Keratinocyte (primary cell): Measurements from ENCODE around the gene SLC66A2. TPM values are rescaled to one million over a fixed set of nuclear protein-coding genes. Genes with fewer than 3 reads are reported as not detected.

ENCODE experiments used
- DNase-seq: peaks from one replicate; pipeline ENCODE4 v3.0.0-alpha.2; 2011; ENCODE audit warnings: low read depth, missing footprints, low spot score
- FAIRE-seq: peaks from 2 replicates; lab custom pipeline; 2011; peaks lifted over from hg19 to GRCh38; lab: Jason Lieb, UNC
- H2AFZ ChIP-seq: 2 replicates; pipeline ENCODE4 v1.6.0; 2012; ENCODE audit warnings: low read length, control low read depth, inconsistent platforms; ENCODE audit not compliant: control insufficient read depth
- H3K27ac ChIP-seq: 2 replicates; pipeline ENCODE4 v1.5.1; 2011; ENCODE audit warnings: low read length; ENCODE audit not compliant: control insufficient read depth, insufficient read depth
- H3K27me3 ChIP-seq: 3 replicates; pipeline ENCODE4 v1.6.0; 2011; ENCODE audit warnings: low read length; ENCODE audit not compliant: control insufficient read depth, insufficient read depth; ENCODE audit errors: extremely low read depth
- H3K36me3 ChIP-seq, 2 experiments: 2 replicates in 1 of 2; 3 replicates in 1 of 2; pipeline ENCODE4 v1.5.1; 2011; ENCODE audit warnings: low read length in 2 of 2, mild to moderate bottlenecking in 1 of 2; ENCODE audit not compliant: control insufficient read depth in 2 of 2, insufficient read depth in 2 of 2; ENCODE audit errors: extremely low read depth in 1 of 2
- H3K4me1 ChIP-seq: 3 replicates; pipeline ENCODE4 v1.5.1; 2011; ENCODE audit warnings: low read length; ENCODE audit not compliant: control insufficient read depth, insufficient read depth; ENCODE audit errors: extremely low read depth
- H3K4me2 ChIP-seq: 3 replicates; pipeline ENCODE4 v1.6.0; 2011; ENCODE audit warnings: low read depth, low read length; ENCODE audit not compliant: control insufficient read depth, insufficient read depth; ENCODE audit errors: extremely low read depth
- H3K4me3 ChIP-seq, 3 experiments: fragments of 200-600 bp in 1 of 3; sonication (generic) in 1 of 3; 2 replicates in 2 of 3; 3 replicates in 1 of 3; pipeline ENCODE4 v1.5.1; 2011 to 2016; ENCODE audit warnings: low read length in 3 of 3, mild to moderate bottlenecking in 3 of 3, control low read depth in 2 of 3, inconsistent platforms in 1 of 3, low read depth in 1 of 3, mixed read lengths in 1 of 3, mixed run types in 1 of 3, moderate library complexity in 1 of 3; ENCODE audit not compliant: control insufficient read depth in 2 of 3, insufficient read depth in 2 of 3; ENCODE audit errors: extremely low read depth in 1 of 3
- H3K79me2 ChIP-seq: 2 replicates; pipeline ENCODE4 v1.6.0; 2012; ENCODE audit warnings: low read length; ENCODE audit not compliant: control insufficient read depth, insufficient read depth
- H3K9ac ChIP-seq: 3 replicates; pipeline ENCODE4 v1.6.0; 2011; ENCODE audit warnings: low read length; ENCODE audit not compliant: control insufficient read depth, insufficient read depth; ENCODE audit errors: extremely low read depth
- H3K9me1 ChIP-seq: 3 replicates; pipeline ENCODE4 v1.6.0; 2011; ENCODE audit warnings: low read length; ENCODE audit not compliant: control insufficient read depth, insufficient read depth; ENCODE audit errors: extremely low read depth
- H3K9me3 ChIP-seq: 2 replicates; pipeline ENCODE4 v1.5.1; 2012; ENCODE audit warnings: low read depth, low read length; ENCODE audit not compliant: control insufficient read depth
- H4K20me1 ChIP-seq: 3 replicates; pipeline ENCODE4 v1.6.0; 2011; ENCODE audit warnings: low read length; ENCODE audit not compliant: control insufficient read depth, insufficient read depth; ENCODE audit errors: extremely low read depth
- EZH2 ChIP-seq: IDR thresholded peaks from one replicate; pipeline ENCODE4 v1.6.1; 2012; ENCODE audit warnings: inconsistent platforms, mild to moderate bottlenecking, low read length, moderate library complexity
- dilution Hi-C: fragments of 300-500 bp; cut with MboI; formaldehyde crosslinking; loops from one replicate; pipeline ENCODE4 v1.7.0; 2020; ENCODE audit warnings: low sequenced_read_pairs; ENCODE audit not compliant: extremely low pct_ligation_motif_present
- polyA plus RNA-seq, 5 experiments: library from polyadenylated mRNA; depleted of rRNA in 3 of 5; stranded (reverse) in 3 of 5; stranded (forward) in 1 of 5; unstranded in 1 of 5; fragments of >200 nt; gene quantifications; 1 replicate in 1 of 5; 2 replicates in 3 of 5; 3 replicates in 1 of 5; pipeline versions ENCODE4 v1.2.1 to v1.2.3, GENCODE V29; 2011 to 2012; ENCODE audit warnings: missing spikeins in 2 of 5, low read depth in 1 of 5, low replicate concordance in 1 of 5
- TF ChIP-seq, protein P1 (sequence below), 3 experiments: IDR thresholded peaks in 1 of 3; conservative IDR thresholded peaks in 1 of 3; optimal IDR thresholded peaks in 1 of 3; 2 replicates in 2 of 3; 3 replicates in 1 of 3; pipeline versions ENCODE3 to v1.5.1; 2011; ENCODE audit warnings: low read length in 3 of 3, mild to moderate bottlenecking in 3 of 3, moderate library complexity in 2 of 3, control low read depth in 1 of 3, inconsistent platforms in 1 of 3; ENCODE audit not compliant: insufficient read depth in 2 of 3; ENCODE audit errors: extremely low read depth in 1 of 3

Gene SLC66A2
- polyA plus RNA-seq, 1 donor (not counting 4 experiments of a cell fraction or from before 2014, with no cell fraction given), result 16.3 TPM

DNA sequence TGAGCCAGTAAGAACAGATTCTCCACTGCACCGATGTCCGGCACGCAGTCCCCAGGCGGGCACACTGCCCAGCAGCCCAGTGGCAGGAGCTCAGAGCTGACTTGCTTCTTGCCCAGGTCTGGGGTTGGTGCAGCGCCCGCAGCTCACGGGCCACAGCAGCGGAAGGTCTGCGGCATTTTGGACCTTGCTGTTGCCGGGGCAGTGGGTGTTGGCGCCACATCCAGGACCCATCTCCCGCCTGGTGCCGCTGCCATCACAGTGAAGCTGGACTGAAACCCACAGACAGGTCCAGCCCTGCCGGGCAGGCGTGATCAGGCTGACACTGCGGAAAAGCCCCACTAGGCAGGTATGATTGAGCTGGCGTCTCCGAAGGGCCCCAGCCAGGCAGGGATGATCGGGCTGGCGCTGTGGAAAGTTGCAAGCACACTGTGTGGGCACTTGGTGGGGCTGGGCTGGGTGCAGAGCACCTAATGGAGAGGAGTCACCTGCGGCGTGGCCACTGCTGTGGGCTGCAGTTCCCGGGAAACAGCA, 75.5 kb downstream of the SLC66A2 start:
- no peak for TF ChIP-seq EZH2
- TF ChIP-seq, protein P1, sequence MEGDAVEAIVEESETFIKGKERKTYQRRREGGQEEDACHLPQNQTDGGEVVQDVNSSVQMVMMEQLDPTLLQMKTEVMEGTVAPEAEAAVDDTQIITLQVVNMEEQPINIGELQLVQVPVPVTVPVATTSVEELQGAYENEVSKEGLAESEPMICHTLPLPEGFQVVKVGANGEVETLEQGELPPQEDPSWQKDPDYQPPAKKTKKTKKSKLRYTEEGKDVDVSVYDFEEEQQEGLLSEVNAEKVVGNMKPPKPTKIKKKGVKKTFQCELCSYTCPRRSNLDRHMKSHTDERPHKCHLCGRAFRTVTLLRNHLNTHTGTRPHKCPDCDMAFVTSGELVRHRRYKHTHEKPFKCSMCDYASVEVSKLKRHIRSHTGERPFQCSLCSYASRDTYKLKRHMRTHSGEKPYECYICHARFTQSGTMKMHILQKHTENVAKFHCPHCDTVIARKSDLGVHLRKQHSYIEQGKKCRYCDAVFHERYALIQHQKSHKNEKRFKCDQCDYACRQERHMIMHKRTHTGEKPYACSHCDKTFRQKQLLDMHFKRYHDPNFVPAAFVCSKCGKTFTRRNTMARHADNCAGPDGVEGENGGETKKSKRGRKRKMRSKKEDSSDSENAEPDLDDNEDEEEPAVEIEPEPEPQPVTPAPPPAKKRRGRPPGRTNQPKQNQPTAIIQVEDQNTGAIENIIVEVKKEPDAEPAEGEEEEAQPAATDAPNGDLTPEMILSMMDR (optimal IDR thresholded peaks at IDR 0.05 in 1 of 3, IDR thresholded peaks at IDR 0.05 in 1 of 3, conservative IDR thresholded peaks at IDR 0.05 in 1 of 3; ENCODE audit: extremely low read depth in 1 of 3, insufficient read depth in 2 of 3, low read length in 3 of 3), result peak in 1 of 3 experiments; percentile 48
- Histone ChIP-seq H3K9me3 (no peaks in the 10 kb centered on the region), H3K79me2 (no peaks in the 10 kb centered on the region), H3K9me1 (no peaks in the 10 kb centered on the region), H2AFZ (no peak overlapping the region), H3K4me1 (peaks cover 8% of the 10 kb centered on the region), H3K9ac (no peak overlapping the region), H3K27ac (no peak overlapping the region), H4K20me1 (no peaks in the 10 kb centered on the region), H3K4me2 (peak overlapping the region; percentile 37), H3K27me3 (peaks cover 28% of the 10 kb centered on the region), H3K36me3 (no peaks in the 10 kb centered on the region), H3K4me3 (peak overlapping the region in 1 of 3 experiments; percentile 7)
- FAIRE-seq (no peak), DNase-seq (no peak)
- dilution Hi-C loops, result no loop called here

DNA sequence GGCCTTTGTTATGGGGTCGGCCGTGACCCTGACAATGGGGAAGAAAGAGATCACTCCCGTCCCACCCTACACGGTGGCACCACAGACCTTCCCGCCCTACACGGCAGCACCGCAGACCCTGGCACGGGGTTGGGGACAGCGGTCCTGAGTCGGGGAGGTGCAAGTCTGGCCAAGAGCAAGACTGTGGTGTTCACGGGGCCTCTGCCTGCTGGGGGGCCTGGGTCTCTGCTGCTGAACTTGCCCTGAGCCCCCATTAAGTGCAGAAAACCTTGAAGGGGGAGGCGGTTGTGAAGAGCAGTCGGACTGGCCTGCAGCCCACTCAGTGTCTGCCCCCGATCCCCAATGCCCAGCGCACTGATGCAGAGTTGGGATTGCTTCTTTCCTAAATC, 75.9 kb downstream of the SLC66A2 start:
- no peak overlapping the region for H2AFZ ChIP-seq
- H3K27ac ChIP-seq, result no peak overlapping the region
- no peak overlapping the region for H3K9ac ChIP-seq
- no peaks in the 10 kb centered on the region for H3K36me3 ChIP-seq
- peaks cover 31% of the 10 kb centered on the region for H3K27me3 ChIP-seq
- peaks cover 8% of the 10 kb centered on the region for H3K4me1 ChIP-seq
- no peak for TF ChIP-seq EZH2
- TF ChIP-seq, protein P1 (optimal IDR thresholded peaks at IDR 0.05 in 1 of 3, IDR thresholded peaks at IDR 0.05 in 1 of 3, conservative IDR thresholded peaks at IDR 0.05 in 1 of 3; ENCODE audit: extremely low read depth in 1 of 3, insufficient read depth in 2 of 3, low read length in 3 of 3), result no peak
- no peaks in the 10 kb centered on the region for H3K9me1 ChIP-seq
- H3K9me3 ChIP-seq, result no peaks in the 10 kb centered on the region
- H3K4me2 ChIP-seq, result no peak overlapping the region
- no peak for FAIRE-seq
- dilution Hi-C loops, result no loop called here
- no peaks in the 10 kb centered on the region for H3K79me2 ChIP-seq
- no peak for DNase-seq
- no peak overlapping the region for H3K4me3 ChIP-seq
- no peaks in the 10 kb centered on the region for H4K20me1 ChIP-seq
